Activated CD4-positive, CD25-positive, alpha-beta regulatory T cell treated with anti-CD3 and anti-CD28 coated beads, Interleukin-2, amount 50 U/mL, for 24 hours (primary cell): ENCODE measurements around the gene RSU1.

Experiments used
- ATAC-seq, 2 donors: fragments of 150-1000 bp; cut with Tn5 transposase; one replicate each; pipeline ENCODE4 v1.10.0; 2021; ENCODE audit warnings: mild to moderate bottlenecking in 1 of 2, moderate library complexity in 1 of 2

RSU1 gene

DNA sequence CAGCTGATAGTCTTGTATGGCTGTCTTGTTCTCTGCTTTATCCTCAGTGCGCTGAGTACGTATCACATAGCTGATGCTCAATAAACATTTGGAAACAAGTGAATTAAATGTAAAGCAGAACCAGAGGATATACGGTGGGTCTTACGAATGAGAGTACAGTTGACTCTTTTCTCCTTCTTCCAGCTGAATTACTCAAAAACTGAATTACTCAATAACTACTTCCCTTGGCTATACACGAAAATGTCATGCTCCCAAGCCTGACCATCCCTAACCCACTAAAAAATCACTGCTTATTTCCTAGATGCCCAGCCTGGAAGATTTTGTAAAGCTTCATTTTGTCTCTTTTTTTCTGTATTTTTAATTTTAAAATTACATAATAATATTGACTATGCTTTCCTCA, 3.2 kb upstream of the RSU1 start:
- no peak for ATAC-seq

DNA sequence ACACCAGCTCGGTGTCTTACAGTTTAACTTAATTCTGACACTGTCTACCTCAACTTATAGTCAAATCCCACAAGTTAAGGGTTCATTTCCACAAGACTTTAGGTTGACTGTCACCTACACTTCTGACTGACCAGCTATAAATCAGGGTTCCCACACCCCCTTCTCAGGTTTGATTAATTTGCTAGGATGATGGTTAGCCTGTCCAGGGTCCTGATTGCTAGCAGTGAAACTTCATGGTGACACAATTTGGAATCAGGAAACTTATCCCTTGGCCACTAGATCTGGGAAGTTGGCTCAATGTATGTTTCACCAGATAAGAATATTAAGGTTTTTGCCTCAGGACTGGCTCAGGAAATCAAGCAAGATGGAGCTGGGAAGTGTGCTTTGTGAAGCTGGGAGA, 2.8 kb upstream of the RSU1 start:
- no peak for ATAC-seq

DNA sequence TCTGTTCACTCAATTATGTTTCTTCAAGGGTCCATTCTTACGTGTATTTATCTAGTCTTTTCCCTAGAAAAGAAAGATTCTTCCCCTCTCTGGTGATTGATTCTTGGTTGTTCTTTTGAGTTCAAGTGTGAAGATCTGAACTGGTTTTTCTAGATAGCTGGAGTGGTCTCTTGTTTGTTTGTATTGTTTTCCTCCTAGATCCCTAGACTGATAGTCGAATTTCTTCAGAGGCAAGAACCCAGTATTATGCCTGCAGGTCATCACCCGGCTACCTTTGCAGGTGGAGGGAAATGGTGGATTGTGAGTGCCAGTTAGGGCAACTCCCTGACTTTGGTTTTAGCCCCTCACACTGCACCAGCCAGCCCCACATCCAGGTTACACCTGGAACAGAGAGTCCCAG, 2.2 kb upstream of the RSU1 start:
- no peak for ATAC-seq

GRCh38 chr10:16819026-16819425, 1.8 kb upstream of the RSU1 start:
- ATAC-seq: no peak

DNA sequence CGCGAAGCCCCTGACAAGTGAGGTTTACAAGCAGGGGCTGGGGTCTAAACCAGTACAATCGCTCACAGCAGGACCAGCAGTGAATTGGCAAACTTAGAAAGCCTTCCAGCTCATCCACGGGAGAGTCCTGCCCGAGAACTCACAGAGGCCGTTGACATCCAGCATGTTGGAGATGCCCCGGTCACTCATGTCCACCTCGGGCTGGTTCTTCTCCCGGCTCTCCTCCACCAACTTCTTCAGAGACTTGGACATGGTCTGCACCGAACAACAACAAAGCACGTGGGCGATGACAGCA, 447 bp downstream of the RSU1 start:
- ATAC-seq: no peak

- ATAC-seq: no peak
Measured at GRCh38 chr10:16816171-16816570, 1.1 kb downstream of the RSU1 start.

GRCh38 chr10:16814012-16814411, 3.2 kb downstream of the RSU1 start:
- ATAC-seq: no peak

GRCh38 chr10:16812676-16813075, 4.5 kb downstream of the RSU1 start:
- ATAC-seq: no peak

- no peak for ATAC-seq
Measured at GRCh38 chr10:16811765-16812164, 5.5 kb downstream of the RSU1 start.

GRCh38 chr10:16811292-16811691, 5.9 kb downstream of the RSU1 start:
- ATAC-seq: no peak

DNA sequence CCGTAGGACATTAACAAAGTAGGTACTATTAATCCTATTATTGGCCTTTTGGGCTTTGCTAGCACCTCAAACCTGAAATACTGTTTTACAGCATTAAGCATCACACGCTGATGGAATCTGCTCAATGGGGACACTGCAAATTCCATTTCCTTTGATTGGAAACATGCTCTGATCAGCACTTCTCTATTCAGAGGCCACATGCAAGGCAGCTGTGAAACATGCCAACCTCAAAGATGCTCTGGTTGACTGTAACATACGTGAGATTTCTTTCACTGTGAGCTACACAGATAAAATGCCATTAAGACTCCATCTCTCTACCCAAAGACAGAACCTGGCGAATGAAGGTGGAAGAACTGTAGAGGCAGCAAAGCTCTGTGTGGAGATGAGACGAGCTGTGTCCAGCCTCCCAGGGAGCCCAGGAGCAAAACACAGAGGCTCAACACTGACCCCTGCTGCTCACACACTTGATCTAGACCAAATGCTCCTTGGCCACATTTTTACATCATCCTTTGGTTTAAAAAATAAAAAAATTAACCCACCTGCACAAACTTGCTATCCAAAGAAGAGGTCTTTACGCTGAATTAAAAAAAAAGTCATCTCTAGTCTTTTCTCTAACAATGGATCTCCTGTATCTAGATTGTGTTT, 8.0 kb downstream of the RSU1 start:
- ATAC-seq: peak; percentile 58 to 84

DNA sequence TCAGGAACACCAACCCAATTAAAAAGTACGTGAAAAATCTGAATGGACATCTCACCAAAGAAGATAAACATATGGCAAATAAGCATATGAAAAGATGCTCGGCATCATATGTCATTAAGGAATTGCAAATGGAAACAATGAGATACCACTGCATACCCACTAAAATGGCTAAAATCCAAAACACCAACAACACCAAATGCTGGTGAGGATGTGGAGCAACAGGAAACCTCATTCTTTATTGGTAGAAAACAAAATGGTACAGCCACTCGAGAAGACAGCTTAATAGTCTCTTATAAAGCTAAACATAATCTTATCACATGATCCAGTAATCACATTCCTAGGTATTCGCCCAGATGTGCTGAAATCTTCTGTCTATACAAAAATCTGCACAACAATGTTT, 13.1 kb downstream of the RSU1 start:
- no peak for ATAC-seq

DNA sequence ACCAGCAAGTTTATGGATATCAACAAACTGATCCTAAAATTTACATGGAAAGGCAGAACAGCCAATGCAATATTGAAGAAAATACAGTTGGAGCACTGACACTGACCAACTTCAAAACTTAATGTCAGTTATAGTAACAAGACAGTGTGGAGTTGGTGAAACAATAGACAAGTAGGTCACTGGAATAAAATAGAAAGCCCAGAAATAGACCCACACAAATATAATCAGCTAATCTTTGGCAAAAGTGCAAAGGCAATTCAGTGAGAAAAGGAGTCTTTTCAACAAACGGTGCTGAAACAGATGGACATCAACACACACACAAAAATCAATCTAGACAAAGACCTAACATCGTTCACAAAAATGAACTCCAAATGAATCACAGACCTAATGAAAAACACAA, 13.8 kb downstream of the RSU1 start:
- no peak for ATAC-seq

GRCh38 chr10:16799621-16800020, 17.6 kb downstream of the RSU1 start:
- no peak for ATAC-seq

- no peak for ATAC-seq
Measured at GRCh38 chr10:16798571-16798970, 18.7 kb downstream of the RSU1 start.

DNA sequence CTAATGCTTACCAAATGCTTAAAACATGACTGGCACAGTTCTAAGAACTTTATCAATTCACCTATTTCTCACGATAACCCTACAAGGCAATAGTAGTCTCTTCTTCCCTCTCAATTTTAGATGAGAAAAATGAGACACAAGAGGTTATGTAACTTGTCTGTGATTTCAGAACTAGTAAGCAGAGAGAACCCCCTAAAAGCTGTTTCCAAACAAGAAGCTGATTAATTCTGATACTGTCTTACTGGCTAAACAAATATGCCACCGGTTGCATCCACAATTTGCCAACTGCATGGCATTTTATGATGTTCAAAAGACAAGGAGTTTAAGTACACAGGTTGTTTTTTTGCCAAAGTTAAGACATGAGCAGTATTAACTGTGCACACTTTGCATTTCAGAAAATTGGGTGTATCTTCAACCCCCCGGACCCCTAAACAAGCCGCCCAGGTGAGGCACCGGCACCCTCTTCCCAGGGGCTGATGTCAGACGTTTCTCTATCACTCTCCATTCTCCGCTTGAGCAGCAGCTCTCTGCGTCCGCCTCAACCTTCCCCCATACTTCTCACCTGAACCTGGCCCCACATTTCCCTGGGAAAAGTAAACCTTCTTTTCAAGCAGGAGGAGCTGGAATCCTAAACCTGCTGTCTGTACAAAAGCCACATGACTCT, 21.7 kb downstream of the RSU1 start:
- no peak for ATAC-seq

DNA sequence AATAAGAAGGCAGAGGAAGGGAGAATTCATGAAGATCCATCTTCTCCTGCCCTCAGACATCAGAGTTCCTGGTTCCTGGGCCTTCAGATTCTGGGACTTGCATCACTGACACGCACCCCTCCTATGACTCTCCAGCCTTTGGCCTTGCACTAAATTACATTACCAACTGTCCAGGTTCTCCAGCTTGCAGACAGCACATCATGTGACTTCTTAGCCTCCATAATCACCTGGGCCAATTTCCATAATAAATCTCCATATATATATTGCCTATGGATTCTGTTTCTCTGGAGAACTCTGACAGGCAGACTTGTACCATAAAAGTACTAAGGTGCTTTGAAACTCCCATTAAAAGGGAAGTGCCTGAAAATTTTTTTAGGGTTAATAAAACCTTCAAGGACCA, 23.2 kb downstream of the RSU1 start:
- ATAC-seq: no peak

GRCh38 chr10:16792675-16793074, 24.5 kb downstream of the RSU1 start:
- ATAC-seq: no peak

DNA sequence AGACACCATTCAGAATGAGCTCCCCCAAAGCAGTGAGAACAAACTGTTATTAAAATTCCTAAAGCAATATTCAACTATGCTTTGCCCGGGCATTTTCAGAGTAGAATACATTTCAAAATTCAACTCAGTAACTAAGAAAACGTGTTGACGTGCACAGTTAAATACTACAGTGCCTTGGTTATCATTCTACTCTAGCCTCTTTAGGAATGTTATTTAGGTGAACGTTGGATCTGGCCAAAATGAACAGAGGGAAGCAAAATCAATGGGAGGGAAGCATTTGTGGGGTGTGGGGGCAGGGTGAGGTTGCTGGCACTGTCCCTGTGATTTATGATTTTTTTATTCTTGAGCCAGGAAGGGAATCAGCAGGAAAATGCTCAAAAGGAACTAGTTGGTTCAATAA, 27.5 kb downstream of the RSU1 start:
- ATAC-seq: no peak

GRCh38 chr10:16789261-16789660, 28.0 kb downstream of the RSU1 start:
- no peak for ATAC-seq

- ATAC-seq: no peak
Measured at GRCh38 chr10:16788778-16789177, 28.4 kb downstream of the RSU1 start.

DNA sequence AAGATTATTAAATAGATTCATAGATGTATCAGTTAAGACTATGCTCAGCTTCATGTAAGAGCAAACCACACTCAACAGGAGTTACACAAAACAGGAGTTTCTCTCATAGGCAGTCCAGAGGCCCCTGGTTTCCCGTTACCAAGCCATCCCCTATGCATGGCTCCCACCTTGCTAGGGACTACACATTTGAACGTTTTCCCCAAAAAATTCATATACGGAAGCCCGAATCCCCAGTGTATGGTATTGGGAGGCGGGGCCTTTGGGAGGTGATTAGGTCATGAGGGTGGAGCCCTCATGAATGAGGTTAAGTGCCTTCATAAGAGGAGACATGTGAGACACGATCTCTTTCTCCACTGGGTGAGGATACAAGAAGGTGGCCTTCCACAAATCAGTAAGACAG, 29.1 kb downstream of the RSU1 start:
- peak; percentile 42 to 44 for ATAC-seq

GRCh38 chr10:16787361-16787791, 29.8 kb downstream of the RSU1 start:
- ATAC-seq: peak; percentile 99

DNA sequence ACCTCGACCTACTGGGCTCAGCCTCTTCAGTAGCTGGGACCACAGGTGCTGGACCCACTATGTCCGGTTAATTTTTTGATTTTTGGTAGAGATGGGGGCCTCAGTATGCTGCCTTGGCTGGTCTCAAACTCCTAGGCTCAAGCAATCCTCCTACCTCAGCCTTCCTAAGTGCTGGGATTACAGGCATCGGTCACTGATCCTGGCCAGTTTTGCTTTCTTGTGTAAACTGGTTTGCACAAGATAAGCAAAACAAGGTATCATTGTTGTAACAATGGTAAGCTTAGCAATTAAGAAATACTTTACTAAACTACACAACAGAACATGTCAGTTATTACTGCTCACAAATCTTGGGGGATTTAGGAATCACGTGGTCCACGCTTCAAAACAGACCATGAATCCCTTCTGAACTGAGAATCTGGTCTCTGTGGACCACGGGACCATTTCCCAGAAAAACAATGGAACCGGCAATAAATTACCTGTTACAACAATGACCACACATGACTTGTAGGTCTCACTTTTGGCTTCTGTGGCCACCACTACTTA, 36.8 kb downstream of the RSU1 start:
- ATAC-seq: no peak

DNA sequence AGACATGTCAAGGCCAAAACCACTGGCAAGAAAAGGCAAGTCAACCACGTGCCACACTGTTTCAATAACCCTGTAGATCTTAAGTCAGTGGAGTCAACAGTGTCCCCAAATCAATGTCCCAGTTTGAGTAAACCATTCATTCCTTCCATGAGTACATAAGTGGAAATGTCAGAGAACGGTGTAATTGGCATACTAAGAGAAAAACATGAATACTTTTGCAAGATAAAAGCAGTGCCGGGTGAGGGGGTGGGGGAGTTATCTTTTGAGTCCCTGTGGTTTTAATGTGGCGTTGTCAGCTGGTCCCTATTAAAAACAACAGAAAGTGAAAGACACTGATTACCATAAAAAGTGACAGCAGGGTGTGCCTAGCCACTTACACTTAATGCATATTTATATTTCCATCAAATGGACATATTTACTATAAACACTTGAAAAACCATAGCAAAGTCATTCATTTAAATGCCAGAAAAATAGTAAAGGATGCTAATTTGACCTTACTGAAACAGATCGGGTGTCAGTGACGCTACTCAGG, 37.8 kb downstream of the RSU1 start:
- ATAC-seq: peak; percentile 90 to 92
